HT1080 (cell line): Measurements from ENCODE around the gene CHP2. TPM values are rescaled to one million over a fixed set of nuclear protein-coding genes. Genes with fewer than 3 reads are reported as not detected.

Experiments
- DNase-seq: peaks from one replicate; pipeline ENCODE4 v3.0.0-alpha.2; 2015; ENCODE audit warnings: low read depth
- total RNA-seq: library from RNA; depleted of rRNA; stranded (reverse); fragments of >200 nt; shearing (Covaris generic); gene quantifications from 2 replicates; pipeline ENCODE4 v1.2.3, GENCODE V29; 2014; rRNA removed

CHP2 gene
- total RNA-seq, 1 experiment from 2014 or later, result not detected

- peak; percentile 23 for DNase-seq
These were observed 48.8 kb downstream of the CHP2 start for GRCh38 chr16:23803591-23804123.

GRCh38 chr16:23807028-23807427 lies 52.2 kb downstream of the CHP2 start:
- no peak for DNase-seq

Other genes with a start within 250 kb of the CHP2 start
- gene GGA2, start 244.5 kb upstream of the CHP2 start, total RNA-seq, result 14.0 and 26.6 TPM in 2 replicates
- gene EARS2, start 197.7 kb upstream of the CHP2 start, total RNA-seq, result 31.3 and 35.6 TPM in 2 replicates
- gene UBFD1, start 197.3 kb upstream of the CHP2 start, total RNA-seq, result 70.8 and 89.2 TPM in 2 replicates
- 340 and 370 TPM in 2 replicates for gene NDUFAB1, start 158.7 kb upstream of the CHP2 start, total RNA-seq
- gene PALB2, start 113.7 kb upstream of the CHP2 start, total RNA-seq, result 13.9 and 17.9 TPM in 2 replicates
- gene DCTN5, start 113.6 kb upstream of the CHP2 start, total RNA-seq, result 49.9 and 76.1 TPM in 2 replicates
- gene PLK1, start 76.1 kb upstream of the CHP2 start, total RNA-seq, result 127 and 166 TPM in 2 replicates
- 1.1 TPM in 1 of 2 replicates, not detected in the other for gene ERN2, start 41.8 kb upstream of the CHP2 start, total RNA-seq
- not detected in 2 replicates for gene PRKCB, start 81.0 kb downstream of the CHP2 start, total RNA-seq